ENCODE data around the gene MGAT4B. TPM values are rescaled to one million over a fixed set of nuclear protein-coding genes. Genes with fewer than 3 reads are reported as not detected.

Gene MGAT4B
- polyA plus RNA-seq, 3 donors: 12.4 to 151 (median 14.3) TPM

DNA sequence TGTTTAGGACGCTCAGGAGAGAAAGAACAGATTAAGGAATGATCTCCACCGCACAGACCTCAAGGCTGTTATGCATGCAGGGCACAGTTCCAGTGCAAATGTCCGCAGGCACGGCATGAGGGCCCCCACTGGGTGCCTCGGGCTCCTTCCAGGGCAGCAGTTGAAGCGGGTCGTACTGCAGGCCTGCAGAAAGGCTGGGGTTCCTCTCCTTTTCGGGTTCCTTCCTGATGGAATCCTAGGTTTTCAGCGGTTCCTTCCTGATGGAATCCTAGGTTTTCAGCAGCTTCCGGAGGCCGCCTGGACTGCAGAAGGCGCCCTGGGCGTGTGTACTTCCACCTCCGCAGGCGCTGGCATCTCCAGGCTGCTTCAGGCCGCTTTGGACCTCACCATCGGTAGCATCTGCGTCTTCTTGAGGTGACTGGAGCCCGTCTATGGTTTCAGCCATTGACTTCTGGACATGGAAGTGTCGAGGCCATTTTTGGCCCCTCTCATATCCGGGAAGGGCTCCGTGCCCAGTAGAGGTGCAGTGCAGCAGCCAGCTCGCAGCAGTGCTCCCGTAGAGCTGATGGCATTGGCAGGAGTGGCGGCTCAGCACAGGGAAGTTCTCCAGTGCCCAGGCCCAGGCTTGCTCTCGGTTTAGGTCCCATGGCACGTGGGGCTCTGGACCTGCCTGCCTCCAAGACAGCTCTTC lies 5.6 kb upstream of the MGAT4B start:
- Histone ChIP-seq H3K36me3 (replicated peaks in 1 of 2; ENCODE audit: control insufficient read depth in 1 of 2, insufficient read depth in 2 of 2, low read length in 2 of 2) (peaks cover 0 to 9% of the 10 kb centered on the region in 2 donors), H3K4me3 (replicated peaks in 1 of 3; ENCODE audit: low read depth in 2 of 3, low read length in 3 of 3) (no peak overlapping the region), H4K20me1 (ENCODE audit: insufficient read depth, low read length) (peaks cover 3% of the 10 kb centered on the region), H3K27me3 (ENCODE audit: control insufficient read depth in 2 of 2, insufficient read depth in 2 of 2, low read length in 2 of 2) (no peaks in the 10 kb centered on the region), H3K79me2 (ENCODE audit: insufficient read depth, low read length) (peaks cover 2% of the 10 kb centered on the region), H2AFZ (ENCODE audit: insufficient read depth, low read depth, low read length, poor library complexity, severe bottlenecking) (no peak overlapping the region), H3K4me2 (replicated peaks; ENCODE audit: extremely low read depth, low read length, poor library complexity, severe bottlenecking) (no peak overlapping the region), H3K9me3 (replicated peaks in 1 of 2; ENCODE audit: control insufficient read depth in 1 of 2, insufficient read depth in 1 of 2, low read length in 2 of 2) (no peaks in the 10 kb centered on the region), H3K4me1 (ENCODE audit: control insufficient read depth in 1 of 2, insufficient read depth in 2 of 2, low read length in 2 of 2) (peaks cover 13 to 29% of the 10 kb centered on the region in 2 donors), H3K27ac (ENCODE audit: low read depth in 1 of 2, low read length in 2 of 2) (no peak overlapping the region), H3K9ac (ENCODE audit: insufficient read depth, low read length, poor library complexity, severe bottlenecking) (no peak overlapping the region)
- TF ChIP-seq, protein P1, sequence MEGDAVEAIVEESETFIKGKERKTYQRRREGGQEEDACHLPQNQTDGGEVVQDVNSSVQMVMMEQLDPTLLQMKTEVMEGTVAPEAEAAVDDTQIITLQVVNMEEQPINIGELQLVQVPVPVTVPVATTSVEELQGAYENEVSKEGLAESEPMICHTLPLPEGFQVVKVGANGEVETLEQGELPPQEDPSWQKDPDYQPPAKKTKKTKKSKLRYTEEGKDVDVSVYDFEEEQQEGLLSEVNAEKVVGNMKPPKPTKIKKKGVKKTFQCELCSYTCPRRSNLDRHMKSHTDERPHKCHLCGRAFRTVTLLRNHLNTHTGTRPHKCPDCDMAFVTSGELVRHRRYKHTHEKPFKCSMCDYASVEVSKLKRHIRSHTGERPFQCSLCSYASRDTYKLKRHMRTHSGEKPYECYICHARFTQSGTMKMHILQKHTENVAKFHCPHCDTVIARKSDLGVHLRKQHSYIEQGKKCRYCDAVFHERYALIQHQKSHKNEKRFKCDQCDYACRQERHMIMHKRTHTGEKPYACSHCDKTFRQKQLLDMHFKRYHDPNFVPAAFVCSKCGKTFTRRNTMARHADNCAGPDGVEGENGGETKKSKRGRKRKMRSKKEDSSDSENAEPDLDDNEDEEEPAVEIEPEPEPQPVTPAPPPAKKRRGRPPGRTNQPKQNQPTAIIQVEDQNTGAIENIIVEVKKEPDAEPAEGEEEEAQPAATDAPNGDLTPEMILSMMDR (IDR thresholded peaks at IDR 0.05): no peak
- Mint-ChIP-seq H3K4me3 (no peak overlapping the region), H3K4me1 (peaks cover 9% of the 10 kb centered on the region), H3K27me3 (ENCODE audit: low read depth in 3 of 3) (peaks cover 3 to 11% (median 11%) of the 10 kb centered on the region in 3 donors), H3K9me3 (peaks cover 0 to 7% (median 0%) of the 10 kb centered on the region in 7 donors), H3K36me3 (peaks cover 19 to 26% of the 10 kb centered on the region in 2 donors), H3K27ac (peak overlapping the region in 1 of 7 donors; percentile 52)
- WGBS (ENCODE audit: insufficient coverage): 98% methylated on average over 27 of the region's 27 CpGs
- DNase-seq: no peak
- intact Hi-C loops (cut with micrococcal nuclease): no loop called here

DNA sequence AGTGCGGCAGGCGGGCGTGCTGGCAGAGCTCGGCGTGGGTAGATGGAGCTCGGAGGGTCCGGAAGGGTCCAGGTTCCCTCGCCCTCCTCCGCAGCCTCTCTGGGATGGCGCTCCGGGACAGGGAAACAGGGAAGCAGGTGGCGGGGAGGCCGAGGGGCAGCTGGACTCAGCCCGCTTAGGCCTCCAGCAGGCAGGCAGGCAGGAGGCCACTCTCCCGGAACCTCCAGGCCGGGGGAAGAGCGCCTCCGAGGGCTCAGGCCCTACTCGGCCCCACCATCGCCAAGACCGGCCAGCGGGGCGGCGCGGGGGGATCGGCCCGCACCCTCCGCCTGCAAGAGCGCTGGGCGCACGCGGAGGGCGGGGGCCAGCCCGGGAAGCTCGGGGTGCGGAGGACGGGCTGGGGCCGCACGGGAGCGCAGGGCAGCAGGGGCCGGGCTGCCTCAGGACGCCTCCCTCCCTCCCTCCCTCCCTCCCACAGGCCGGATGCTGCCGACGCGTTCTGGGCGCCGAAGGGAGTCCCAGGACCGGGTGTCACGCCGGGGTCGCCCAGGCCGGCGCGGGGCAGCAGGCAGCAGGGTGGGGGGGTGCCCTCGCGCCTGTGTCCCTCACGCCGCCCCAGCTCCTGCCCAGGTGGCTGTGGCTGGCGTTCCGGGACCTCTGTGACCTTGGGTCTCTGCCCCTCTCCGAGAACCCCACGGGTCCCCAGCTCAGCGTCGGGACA lies 977 bp downstream of the MGAT4B start:
- intact Hi-C loops (cut with micrococcal nuclease): loop anchor here (1.0 to 2.0 kb wide), 2 partner anchors 15 to 100 kb away; partner anchors contain the start of gene SQSTM1 (in 2 of the 2)
- H3K4me1 ChIP-seq (ENCODE audit: control insufficient read depth in 1 of 2, insufficient read depth in 2 of 2, low read length in 2 of 2): peaks cover 41 to 53% of the 10 kb centered on the region in 2 donors
- DNase-seq: peak; percentile 37 to 65 (median 44)
- H3K27ac ChIP-seq (ENCODE audit: low read depth in 1 of 2, low read length in 2 of 2): peak overlapping the region; percentile 52 to 77
- H3K9ac ChIP-seq (ENCODE audit: insufficient read depth, low read length, poor library complexity, severe bottlenecking): peak overlapping the region; percentile 71
- Mint-ChIP-seq H3K9me3 (no peaks in the 10 kb centered on the region), H3K4me1 (peaks cover 36% of the 10 kb centered on the region), H3K27me3 (ENCODE audit: low read depth in 3 of 3) (peaks cover 0 to 2% (median 0%) of the 10 kb centered on the region in 3 donors), H3K27ac (peak overlapping the region in 5 of 7 donors; percentile 10 to 86 (median 78)), H3K36me3 (peaks cover 10 to 13% of the 10 kb centered on the region in 2 donors), H3K4me3 (peak overlapping the region; percentile 88 to 91)
- H2AFZ ChIP-seq (ENCODE audit: insufficient read depth, low read depth, low read length, poor library complexity, severe bottlenecking): no peak overlapping the region
- H4K20me1 ChIP-seq (ENCODE audit: insufficient read depth, low read length): peaks cover 52% of the 10 kb centered on the region
- peaks cover 7% of the 10 kb centered on the region in 2 donors for H3K36me3 ChIP-seq (replicated peaks in 1 of 2; ENCODE audit: control insufficient read depth in 1 of 2, insufficient read depth in 2 of 2, low read length in 2 of 2)
- H3K4me2 ChIP-seq (replicated peaks; ENCODE audit: extremely low read depth, low read length, poor library complexity, severe bottlenecking): peak overlapping the region; percentile 87
- 8% methylated on average over 43 of the region's 65 CpGs for WGBS (ENCODE audit: insufficient coverage)
- TF ChIP-seq, protein P1 (IDR thresholded peaks at IDR 0.05): no peak
- no peaks in the 10 kb centered on the region for H3K27me3 ChIP-seq (ENCODE audit: control insufficient read depth in 2 of 2, insufficient read depth in 2 of 2, low read length in 2 of 2)
- H3K9me3 ChIP-seq (replicated peaks in 1 of 2; ENCODE audit: control insufficient read depth in 1 of 2, insufficient read depth in 1 of 2, low read length in 2 of 2): no peaks in the 10 kb centered on the region
- H3K4me3 ChIP-seq (replicated peaks in 1 of 3; ENCODE audit: low read depth in 2 of 3, low read length in 3 of 3): peak overlapping the region; percentile 52 to 80 (median 59)
- H3K79me2 ChIP-seq (ENCODE audit: insufficient read depth, low read length): peaks cover 45% of the 10 kb centered on the region
